Bone marrow (tissue), 2 donors: ENCODE data around the gene PRMT1.
A peak's percentile ranks its signal among the peaks of the same experiment; 100 is the strongest.
"Not testable (repeated sequence)": the region's sequence is repeated elsewhere in the genome, so short reads cannot be mapped to it uniquely, and the experiment has no call there.

Experiments
- DNase-seq, 2 donors: peaks; one replicate each; lab custom pipeline; 2025; lab: John Stamatoyannopoulos, UW

The PRMT1 gene

GRCh38 chr19:49688531-49689132 lies 11.6 kb downstream of the PRMT1 start:
- DNase-seq, result no peak

GRCh38 chr19:49689133-49690078 lies 12.3 kb downstream of the PRMT1 start, which contains the start of gene ADM5:
TSS of gene ADM5 (plus strand) at chr19:49689594. CDS start at chr19:49689838, 244 bp downstream.
- DNase-seq, result no peak

GRCh38 chr19:49690079-49690655 lies 13.1 kb downstream of the PRMT1 start:
- DNase-seq, result no peak

- DNase-seq, result no peak
These were observed 13.7 kb downstream of the PRMT1 start, which contains the start of gene CPT1C for GRCh38 chr19:49690656-49691242. TSS of gene CPT1C (plus strand) at chr19:49691116. CDS start at chr19:49692253, 1,137 bp downstream.

DNA sequence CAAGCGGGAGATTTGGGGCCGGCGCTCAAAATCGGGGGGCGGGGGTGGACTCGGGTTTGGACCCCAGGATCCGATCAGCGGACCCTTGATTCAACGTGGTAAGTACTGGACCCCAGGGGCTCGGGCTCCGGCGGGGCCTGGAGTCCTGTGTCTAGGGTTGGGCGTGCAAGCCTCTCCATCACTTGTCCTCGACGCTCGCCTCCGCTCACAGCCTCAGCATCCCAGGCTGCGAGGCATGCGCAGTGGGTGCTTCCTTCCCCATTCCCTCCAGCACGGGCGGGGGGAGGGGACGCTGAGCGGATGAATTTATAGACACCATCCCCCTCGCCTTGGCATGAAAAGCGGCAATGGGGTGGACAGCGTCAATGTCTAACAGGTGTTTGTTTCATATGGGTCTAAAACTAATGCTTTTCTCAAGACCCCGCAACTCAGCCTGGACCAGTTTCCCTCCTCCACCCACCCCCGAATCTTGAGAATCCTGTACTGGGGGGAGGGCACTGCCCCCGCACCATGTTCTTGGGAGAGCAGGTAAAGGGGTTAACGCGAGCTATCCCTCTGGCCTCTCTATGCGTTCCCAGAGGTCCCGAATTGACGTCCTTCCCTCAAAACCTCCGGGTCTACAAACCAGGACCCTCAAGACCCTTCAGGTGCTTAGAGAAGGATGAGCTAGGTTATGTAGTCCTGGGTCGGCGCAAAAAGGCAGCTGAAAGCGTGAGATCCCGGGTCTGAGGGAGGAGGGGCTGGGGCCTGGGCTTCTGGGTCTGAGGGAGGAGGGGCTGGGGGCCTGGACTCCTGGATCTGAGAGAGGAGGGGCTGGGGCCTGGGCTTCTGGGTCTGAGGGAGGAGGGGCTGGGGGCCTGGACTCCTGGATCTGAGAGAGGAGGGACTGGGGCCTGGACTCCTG lies 14.4 kb downstream of the PRMT1 start:
- DNase-seq, result peak in 1 of 2 donors; percentile 4

DNA sequence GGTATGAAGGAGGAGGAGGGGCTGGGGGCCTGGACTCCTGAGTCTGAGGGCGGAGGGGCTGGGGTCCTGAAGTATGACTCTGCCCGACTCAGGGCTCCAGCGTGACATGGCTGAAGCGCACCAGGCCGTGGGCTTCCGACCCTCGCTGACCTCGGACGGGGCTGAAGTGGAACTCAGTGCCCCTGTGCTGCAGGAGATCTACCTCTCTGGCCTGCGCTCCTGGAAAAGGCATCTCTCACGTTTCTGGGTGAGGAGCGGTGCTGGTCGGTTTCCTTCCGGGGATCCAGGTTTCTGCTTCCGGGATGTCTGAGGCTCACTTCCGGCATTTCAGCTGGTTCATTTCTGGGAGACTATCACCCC lies 15.1 kb downstream of the PRMT1 start:
- DNase-seq, result no peak

- DNase-seq, result no peak
These were observed 19.0 kb downstream of the PRMT1 start for GRCh38 chr19:49696115-49696514.

DNA sequence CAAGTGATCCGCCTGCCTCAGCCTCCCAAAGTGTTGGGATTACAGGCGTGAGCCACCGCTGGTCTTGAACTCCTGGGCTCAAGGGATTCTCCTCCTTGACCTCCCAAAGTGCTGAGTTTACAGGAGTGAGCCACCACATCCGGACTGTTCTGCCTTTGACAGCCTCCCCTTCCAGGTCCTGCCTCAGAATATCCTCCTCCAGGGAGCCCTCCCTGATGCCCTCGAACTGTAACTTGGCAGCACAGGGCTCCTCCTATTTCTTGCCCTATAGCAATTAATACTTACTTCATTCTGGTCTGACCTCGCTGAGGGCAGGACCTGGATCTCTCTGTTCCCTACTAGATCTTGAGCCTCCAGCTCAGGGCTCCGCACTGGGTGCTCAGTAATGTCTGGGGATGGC lies 19.8 kb downstream of the PRMT1 start:
- no peak for DNase-seq

DNA sequence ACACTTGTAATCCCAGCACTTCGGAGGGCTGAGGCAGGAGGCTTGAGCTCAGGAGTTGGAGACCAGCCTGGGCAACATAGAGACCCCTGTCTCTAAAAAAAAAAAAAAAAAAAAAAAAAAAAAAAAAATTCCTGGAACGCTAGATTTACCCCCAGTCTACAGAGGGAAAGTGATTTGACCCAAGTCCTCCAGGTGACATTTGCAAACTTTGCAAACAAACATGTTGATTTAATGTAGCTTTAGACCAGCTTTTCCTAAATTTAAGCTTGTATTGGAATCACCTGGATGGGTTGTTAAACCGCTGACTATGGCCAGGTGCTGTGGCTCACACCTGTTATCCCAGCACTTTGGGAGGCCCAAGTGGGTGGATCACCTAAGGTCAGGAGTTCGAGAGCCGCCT lies 22.3 kb downstream of the PRMT1 start:
- DNase-seq, result no peak

DNA sequence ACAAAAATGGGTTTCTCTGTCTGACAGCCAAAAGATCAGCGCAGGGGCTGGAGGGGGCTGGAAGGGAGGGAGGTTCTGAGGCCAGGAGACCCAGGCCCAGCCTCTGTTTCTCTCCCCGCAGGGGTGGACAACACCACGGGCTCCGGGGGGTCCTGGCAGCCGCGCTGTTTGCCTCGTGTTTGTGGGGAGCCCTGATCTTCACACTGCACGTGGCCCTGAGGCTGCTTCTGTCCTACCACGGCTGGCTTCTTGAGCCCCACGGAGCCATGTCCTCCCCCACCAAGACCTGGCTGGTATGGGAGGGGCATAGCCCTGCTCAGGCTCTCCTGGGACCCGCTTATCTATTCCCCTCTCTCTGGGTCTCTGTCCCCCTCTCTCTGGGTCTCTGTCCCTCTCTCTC lies 23.5 kb downstream of the PRMT1 start:
- no peak for DNase-seq

- DNase-seq, result no peak
These were observed 24.3 kb downstream of the PRMT1 start for GRCh38 chr19:49701271-49701786.

DNA sequence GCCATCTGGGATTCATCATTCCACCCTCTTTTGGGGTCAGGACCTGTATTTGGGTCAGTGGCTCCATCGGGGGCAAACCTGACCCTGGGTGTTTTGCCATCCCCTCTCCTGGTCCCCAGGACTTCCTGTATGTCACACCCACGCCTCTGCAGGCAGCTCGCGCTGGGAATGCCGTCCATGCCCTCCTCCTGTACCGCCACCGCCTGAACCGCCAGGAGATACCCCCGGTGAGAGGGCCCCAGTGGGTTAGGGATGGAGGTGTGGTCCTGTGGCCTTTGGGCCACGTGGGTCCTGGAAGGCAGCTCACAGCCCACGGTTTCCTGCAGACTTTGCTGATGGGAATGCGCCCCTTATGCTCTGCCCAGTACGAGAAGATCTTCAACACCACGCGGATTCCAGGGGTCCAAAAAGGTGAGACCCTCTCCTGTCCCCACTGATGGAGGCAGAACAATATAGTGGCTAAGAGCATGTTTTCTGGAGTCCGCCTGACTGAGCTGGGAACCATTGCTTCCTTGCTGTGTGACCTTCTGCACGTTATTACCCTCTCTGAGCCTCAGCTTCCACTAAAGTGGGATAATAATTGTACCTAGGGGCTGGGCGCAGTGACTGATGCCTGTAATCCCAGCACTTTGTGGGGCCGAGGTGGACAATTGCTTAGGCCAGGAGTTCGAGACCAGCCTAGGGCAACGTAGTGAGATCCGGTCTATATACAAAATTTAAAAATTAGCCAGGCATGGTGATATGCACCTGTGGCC lies 28.0 kb downstream of the PRMT1 start:
- DNase-seq, result no peak

GRCh38 chr19:49705919-49706318 lies 28.8 kb downstream of the PRMT1 start:
- DNase-seq, result no peak

GRCh38 chr19:49710372-49710951 lies 33.4 kb downstream of the PRMT1 start:
- no peak for DNase-seq

DNA sequence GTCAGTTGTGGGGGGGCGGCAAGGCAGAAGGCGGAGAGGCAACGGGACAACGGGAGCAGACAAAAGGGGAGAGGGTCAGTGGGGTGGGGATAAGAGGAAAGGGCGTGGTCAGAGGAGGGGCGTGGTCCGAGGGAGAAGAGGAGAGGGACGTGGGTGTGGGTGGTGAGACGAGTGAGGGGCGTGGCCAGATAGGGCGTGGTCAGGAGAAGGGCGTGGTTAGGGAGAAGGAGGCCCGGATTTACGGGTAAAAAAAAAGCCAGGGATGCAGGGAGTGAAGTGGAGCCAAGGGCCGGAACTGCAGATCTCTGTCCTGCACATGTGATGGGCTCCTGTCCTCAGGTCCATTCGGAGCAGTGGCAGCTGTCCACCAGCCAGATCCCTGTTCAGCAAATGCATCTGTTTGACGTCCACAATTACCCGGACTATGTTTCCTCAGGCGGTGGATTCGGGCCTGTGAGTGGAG lies 35.4 kb downstream of the PRMT1 start:
- DNase-seq, result no peak

- no peak for DNase-seq
These were observed 36.3 kb downstream of the PRMT1 start for GRCh38 chr19:49713236-49713845.

DNA sequence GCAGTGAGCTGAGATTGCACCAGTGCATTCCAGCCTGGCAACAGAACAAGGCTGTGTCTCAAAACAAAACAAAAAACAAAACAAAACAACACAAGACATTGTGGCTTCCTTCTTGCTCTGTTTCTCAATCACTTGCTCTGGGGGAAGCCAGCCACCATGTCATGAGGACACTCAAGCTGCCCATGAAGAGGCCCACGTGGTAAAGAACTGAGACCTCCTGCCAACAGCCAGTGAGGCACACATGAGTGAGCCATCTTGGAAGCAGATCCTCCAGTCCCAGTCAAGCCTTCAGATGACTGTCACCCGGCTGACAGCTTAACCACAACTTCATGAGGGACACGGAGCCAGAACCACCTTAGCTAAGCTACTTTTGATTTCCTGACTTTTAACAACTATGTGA lies 39.1 kb downstream of the PRMT1 start:
- DNase-seq, result no peak

DNA sequence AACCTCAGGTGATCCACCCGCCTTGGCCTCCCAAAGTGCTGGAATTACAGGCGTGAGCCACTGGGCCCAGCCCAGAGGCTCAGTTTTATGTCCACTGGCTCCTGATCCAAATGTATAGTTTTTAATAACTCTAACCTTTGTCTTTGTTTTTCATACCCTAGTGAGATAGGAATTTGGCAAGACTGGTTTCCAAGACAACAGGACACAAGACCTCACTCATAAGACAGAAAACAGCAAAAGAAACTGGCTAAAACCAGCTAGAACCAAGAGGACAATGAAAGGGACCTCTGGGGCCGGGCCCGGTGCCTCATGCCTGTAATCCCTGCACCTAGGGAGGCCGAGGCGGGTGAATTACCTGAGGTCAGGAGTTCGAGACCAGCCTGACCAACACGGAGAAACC lies 41.4 kb downstream of the PRMT1 start:
- no peak for DNase-seq

- no peak for DNase-seq
These were observed 41.9 kb downstream of the PRMT1 start for GRCh38 chr19:49718991-49719390.

GRCh38 chr19:49719420-49719819 lies 42.3 kb downstream of the PRMT1 start:
- not testable (repeated sequence) for DNase-seq
